GM21825 (cell line): Measurements from ENCODE around the gene TPRA1.

Source experiments
- ATAC-seq: cut with Tn5 transposase; IDR thresholded peaks from one replicate; pipeline ENCODE4 v1.9.1; 2021; ENCODE audit warnings: mild to moderate bottlenecking, moderate library complexity; ENCODE audit not compliant: unreplicated experiment

TPRA1 gene

DNA sequence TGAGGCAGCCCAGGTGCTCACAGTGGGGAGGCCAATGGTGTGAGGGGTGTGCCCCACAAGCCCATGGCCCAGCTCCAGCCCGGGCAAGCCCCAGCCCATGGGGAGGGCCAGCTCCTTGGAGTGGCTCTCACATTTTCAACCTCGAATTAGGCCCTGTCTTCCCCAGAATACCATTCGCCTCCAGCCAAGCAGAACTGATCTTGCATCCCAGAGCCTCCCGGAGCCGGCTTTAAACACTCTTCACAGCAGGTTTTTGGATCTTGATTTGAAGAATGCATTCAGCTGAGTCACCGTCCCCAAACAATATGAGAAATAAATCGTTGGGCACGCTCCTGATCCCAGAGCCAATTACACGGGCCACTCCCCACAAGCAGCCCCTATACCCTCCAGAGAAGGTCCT, 23.7 kb downstream of the TPRA1 start:
- no peak for ATAC-seq

DNA sequence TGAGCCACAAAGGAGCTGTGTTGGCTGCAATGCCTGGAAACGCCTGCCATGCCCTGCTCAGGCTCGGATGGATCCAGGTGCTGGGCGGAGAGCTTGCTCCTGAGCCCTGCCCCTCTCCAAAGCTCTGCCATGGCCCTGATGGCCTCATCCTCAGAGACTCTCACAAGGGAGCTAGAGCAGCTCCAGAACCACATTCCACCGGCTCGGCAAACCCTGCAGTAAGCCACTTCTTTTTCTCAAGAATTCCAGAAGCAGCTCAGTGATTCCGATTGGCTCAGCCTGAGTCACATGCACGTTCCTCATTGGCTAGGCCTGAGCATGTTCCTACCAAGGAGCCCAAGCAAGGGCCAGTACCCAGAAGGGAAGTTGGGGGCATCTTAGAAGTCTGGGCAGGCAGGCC, 24.8 kb downstream of the TPRA1 start:
- no peak for ATAC-seq

DNA sequence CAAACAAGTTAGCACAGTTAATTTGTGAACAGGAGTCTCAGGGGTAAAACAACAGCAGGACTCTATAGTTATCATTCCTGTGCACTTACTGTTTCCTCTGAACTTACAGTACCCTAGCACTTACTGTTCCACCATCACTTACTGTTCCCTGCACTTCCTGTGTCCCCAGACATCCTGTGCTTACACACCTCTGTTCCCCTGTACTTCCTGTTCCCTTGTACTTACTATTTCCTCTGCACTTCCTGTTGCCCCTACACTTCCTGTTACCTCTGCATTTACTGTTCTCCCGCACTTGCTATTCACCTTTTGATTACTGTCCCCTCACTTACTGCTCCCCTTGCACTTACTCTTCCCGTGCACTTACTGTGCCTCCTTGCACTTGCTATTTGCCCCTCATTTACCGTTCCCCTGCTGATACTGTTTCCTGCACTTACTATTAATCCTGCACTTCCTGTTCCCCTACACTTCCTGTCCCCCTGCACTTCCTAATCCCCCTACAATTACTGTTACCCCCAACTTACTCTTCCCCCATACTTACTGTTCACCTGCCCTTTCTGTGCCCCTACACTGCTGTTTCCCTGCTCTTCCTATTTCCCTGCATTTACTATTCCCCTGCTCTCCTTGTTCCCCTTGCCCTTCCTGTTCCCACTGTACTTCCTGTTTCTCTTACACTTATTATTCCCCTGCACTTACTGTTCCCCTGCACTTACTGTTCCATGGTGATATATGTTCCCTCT, 30.3 kb downstream of the TPRA1 start:
- no peak for ATAC-seq

DNA sequence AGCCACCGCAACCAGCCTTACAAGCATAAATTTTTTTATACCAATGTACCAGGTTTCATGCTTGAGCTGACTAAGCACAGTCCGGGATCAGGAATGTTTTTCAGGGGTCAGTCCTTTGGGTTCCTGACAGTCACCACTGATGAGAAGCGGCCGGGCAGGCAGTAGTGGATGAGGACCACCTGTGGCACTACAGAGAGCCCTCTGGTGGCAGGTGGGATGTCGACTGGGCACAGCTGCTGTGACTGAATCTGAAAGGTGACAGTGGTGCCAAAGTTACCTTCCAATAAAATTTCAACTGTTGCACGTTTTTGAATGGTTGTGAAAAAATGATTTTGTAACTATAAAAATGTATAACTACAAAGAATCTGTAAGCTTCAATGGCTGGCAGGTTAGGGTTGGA, 34.0 kb downstream of the TPRA1 start:
- no peak for ATAC-seq

DNA sequence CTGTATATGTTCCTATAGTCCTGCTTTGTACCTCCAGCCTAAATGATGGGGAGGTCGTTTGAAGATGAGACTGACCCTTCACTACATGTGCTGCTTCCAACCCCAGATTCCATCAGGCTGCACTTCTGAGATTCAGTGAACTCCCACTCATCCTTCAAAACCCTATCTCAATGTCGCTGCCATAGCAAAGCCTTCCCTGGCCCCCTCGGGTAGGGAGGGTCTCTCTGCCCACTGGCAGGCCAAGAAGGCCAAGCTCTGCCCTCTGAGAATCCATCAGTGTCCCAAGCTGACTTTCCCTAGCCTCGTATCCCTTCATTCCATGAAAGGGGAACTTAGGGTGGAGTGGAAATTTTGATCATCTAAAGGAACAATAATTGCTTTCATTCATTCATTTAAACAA, 35.4 kb downstream of the TPRA1 start:
- no peak for ATAC-seq

DNA sequence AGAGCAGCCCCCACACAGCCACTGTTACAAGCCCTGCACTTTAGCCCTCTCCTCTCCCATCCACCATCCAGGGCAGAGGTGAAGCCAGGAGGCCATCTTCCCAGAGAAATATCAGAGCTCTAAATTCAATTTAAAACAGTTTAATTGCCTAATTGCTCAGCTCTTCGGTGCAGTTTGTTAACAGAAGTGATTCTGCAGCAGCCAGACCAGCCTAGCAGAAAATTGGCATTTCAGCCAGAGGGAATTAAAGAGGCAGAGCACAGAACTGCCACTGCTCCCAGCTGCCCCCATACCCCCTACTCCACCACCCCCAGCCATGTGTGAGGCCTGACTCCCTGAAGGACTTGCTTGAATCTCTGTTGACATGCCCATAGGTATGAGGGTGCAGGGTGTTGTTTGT, 38.5 kb downstream of the TPRA1 start:
- no peak for ATAC-seq

DNA sequence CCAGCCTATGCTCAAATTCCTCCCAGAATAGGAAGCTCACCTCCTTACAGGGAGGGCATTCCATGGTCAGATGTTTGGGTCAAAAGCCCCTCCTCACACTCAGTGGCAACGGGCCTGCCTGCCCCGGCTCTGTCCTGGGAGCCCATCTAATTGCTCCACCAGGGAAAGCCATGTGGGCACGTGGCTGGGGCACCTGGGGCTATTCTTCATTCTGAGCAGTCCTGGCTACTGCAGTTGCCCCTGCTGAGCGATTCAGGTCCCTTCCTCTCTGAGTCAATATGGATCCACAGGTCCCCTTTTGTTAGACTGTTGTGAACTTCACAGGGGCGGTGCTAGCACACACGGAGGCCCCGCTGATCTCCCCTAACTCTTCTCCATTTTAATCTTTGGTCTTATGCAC, 39.4 kb downstream of the TPRA1 start:
- no peak for ATAC-seq

DNA sequence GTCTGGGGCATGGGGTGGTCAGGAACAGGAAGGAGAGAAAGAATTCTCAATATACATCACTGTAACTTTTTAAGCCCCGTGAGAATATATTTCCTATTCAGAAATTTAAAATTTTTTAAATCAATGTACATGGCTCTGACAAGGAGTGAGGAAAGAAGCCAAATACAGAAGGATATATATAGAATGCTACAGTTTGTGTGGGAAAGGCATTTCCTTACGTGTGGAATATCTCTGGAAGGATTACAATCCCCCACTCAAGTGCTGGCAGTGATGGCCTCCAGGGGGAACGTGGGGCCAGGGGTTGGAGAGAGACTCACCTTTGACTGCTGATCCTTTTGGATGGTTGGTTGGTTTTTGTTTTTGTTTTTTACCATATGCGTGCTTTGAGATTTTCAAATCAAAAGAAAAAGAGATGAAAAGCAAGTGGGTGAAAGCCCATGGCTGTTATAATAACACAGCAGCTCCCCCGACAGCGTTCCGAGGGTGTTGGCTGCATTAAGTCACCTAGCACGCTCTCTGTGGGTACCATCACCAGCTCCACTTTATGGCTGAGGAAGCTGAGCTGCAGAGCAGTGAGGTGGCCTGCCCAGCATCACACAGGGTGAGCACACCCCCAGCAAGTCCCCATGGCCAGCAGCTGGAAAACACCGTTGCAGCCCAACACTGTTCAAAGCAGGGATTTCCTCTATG, 39.9 kb downstream of the TPRA1 start:
- ATAC-seq, result no peak

DNA sequence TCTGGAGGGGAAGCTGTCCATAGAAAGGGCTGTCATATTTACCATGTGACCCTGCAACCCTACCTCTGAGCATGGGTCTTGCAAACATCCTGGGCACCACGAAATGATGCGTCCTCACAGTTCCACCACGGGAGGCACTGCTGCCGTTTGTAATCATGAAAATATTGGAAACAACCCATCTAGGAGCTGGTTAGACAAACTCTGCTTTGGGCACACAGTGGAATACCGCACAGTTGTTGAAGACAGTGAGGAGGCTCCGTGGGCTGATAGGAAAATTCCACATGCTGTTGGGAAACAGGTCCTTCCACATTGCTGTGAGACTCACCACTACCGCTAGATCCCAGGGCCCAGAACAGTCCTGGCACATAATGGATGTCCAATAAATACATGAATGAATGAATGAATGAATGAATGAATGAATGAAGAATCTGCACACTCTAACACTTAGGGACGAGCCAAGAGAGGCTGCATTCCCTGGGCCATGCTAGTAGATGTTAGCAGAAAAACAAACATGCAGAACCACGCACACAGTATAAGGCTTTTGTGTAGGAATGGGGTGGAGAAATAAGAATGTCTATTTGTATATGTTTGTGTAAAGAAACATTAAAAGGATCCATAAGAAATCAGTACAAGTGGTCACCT, 40.6 kb downstream of the TPRA1 start:
- no peak for ATAC-seq

DNA sequence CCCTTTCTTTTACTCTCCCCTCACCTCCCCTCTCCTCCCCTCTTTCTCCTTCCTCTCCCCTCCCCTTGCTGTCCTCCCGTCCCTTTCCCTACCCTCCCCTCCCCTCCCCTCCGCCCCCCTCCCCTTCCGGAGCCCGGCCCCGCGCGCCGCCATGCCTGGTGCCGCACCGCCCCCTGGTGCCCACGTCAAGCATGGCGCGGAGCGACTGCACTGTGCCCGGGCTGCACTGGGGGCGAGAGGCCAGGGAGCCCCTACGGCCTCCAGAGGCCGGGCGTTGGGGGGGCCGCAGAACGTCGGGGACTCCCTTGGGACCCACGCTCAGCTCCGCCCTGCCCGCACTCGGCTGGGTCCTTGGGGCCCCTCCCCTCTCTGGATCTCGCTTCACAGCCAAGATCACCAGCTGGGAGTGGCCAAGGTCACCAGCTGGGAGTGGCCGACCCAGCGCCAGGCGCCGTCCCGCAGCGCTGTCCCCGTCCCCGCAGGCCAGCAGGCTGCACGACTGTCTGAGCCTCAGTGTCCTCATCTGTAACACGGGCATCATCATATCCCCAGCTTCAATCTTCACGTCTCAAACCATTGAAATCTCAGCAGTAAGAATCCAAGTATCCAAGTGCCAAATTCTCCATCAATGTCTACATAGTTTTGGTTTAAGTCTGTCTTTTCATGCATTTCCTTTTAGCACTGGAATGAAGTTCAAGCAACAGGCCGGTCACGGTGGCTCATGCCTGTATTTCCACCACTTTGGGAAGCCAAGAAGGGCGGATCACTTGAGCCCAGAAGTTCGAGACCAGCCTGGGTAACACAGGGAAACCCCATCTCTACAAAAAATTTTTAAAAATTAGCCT, 42.5 kb downstream of the TPRA1 start:
- peak; percentile 70 for ATAC-seq

DNA sequence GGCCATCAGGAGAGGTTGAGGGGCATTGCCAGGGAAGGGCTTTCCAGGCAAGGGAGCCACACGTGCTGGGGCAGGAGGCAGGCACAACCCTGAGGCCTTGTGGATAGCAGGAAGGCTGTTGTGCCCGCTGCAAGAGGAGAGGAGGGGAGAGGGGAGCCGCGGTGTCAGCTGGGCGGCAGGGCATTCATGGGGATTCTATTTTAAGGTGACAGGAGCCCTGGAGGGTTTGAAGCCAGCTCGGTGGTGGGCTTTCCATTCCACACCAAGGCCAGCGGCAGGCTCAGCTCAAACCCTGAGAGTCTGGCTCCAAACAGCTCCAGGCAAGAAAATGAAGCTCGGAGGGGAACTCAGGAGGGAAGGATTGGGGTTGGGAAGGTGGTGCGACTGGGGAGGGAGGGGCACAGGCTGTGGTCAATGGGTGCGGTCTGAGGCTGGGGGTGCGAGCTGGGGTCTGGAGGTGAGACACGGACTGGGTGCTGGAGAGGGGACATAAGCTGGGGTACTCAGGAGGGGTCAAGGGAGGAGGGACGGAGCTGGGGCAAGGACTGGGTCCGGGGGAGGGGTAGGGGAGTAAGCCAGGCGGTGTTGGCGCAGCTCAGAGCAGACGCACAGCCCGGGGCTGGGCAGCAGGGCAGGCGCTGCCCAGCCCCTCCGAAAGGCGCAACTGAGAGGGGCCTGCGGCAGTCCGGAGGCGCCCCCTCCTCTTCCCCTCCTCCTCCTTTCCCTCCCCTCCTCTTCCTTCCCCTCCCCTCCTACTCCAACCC, 43.4 kb downstream of the TPRA1 start:
- ATAC-seq, result no peak

DNA sequence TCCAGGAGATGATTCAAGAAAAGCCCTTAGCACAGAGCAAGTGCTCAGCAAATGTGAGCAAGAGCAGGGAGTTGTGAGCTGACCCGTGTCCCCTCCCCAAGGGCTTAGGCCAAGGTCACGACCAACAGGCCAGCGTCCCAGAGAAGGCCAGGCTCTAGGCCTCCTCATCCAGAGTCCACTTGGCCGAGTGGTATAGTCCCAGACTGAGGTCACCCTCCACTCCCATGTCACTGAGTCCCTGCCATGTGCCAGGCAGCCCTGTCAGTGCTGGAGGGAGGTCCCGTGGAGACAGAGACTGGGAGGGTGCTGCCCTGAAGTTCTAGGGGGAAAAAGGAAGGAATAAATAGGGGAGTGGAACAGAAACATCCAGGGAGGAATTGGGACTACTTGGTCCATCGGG, 44.0 kb downstream of the TPRA1 start:
- ATAC-seq, result no peak

DNA sequence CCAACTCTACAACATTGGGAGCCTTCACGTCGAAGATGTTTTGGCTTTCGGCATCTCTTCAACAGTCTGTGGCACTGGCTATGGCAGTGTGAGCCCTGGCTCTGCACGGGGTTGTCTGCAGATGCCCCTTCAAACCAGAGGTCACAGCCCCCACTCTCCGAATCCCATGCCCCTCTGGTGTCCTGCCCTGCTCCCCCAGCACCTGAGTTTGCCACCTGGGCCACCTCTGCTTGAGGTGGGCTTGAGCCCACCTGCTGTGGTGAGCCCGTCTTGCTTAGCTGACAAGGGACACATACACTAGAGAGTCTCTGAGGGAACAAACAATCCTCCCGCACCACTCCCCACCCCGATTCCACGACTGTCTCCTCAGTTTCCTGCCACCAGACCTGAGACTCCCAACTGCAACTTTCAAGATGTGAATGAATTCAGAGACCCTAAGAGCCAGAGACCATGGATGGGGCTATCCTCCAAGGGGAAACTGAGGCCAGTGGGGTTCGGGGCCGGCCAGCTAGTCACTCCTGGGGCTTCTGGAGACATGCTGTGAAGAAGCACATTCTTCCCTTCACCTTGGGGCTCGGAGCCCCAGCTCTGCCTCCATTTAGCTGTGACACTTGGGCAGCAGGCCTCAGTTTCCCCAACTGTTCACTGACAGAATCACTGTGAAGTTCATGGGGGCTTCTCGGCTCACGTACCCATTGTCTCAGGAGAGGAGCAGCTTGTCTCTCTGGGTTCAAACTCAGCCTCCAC, 44.6 kb downstream of the TPRA1 start:
- ATAC-seq, result no peak

DNA sequence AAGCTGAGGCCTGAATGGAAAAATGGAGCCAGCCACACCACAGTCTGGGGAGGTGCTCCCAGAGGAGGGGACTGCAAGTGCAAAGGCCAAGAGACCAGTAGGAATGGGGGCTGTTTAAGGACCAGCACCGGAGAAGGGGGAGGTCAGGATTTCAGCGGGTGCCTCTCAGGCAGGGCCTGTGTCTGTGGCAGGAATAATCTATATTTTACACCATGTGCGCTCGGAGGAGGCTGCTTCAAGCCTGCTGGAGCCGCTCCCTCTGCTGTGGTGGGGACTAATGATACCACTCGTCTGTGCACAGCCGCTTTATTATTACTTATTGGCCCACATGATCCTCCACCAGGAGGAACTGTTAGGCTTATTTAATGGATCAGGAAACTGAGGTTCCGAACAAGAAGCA, 45.3 kb downstream of the TPRA1 start:
- ATAC-seq, result no peak

DNA sequence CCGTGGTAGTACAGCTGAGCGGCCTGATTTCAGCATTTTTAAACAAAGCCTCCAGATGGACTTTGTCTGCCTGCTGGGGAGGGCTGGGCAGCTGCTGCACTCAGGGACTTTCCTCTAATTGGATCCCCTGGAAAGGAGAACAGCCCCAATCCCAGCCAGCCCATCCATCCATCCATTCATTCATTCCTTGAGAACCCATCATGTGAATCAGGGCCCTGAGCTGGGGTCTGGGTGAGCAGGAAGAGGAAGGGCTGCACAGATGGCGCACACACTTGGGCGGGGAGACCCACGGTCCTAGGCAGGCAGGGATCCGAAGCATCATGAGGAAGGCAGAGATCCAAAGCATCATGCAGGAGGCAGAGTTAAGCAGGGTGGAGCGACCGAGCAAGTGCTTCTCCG, 45.7 kb downstream of the TPRA1 start:
- ATAC-seq, result no peak

DNA sequence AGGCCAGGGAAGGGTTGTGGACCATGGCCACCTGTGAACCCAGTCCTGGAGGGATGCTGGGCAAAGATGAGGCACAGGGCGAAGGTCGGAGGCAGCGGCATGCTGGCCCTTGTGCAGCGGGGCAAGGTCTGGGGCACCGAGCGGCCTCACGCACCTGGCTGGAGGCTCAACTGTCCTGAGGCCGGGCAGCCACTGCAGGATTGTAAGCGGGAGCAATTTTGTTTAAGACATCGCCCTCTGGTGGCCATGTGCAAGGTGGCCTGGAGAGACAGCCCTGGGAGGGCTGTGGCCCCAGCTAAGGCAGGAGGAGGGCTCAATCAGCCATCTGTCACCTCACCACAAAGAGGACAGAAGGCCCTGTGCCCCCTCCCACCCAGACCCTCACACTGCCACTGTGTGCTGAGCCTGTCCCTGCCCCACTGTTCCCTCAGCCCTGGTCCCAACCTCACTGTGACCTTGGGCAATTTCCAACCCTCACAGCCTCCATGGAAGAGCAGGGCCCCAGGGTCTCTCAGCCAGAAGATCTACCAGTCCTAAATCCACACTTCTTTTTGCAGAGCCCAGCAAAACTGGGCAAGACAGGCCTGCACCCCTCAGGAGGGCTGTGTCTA, 46.2 kb downstream of the TPRA1 start:
- ATAC-seq, result peak; percentile 48

DNA sequence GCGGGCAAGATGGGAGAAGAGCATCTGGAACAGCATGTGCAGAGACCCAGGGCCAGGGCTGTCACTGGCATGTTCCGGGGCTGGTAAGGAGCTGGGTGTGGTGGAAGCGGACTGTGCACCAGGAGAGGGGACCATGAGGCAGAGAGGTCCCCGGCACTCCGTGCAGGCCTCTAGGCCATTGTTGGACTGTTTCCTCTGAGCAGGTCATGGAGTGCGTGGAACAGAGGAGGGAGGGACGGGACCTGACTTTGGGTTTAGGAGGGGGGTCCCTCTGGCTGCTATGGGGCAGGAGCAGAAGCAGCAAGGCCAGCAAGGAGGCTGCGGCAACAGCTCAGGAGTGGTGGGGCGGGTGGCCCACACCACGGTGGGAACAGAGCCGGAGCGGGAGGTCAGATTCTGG, 47.1 kb downstream of the TPRA1 start:
- ATAC-seq, result no peak

DNA sequence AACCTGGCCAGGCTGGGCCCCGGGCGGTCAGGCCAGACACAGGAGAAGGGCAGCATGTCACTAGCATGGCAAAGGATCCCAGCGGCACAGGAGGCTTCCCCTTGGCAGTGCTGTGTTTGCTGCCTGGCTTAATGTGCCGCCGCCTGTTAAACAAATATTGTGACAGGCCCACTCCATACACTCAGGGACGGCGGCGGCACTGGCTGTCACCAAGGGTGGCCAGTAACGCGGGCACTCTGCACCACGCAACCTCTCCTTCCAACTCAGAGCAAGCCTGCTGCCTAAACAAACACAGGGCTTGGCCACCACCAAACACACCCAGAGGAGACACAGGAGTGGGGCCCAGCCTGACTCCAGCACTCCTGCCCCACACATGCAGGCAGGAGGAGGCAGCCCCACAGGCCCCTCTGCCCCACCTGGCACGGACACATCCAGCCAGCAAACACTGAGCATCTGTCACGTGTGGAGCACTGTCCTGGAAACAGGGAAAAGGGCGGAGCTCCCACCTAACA, 48.0 kb downstream of the TPRA1 start:
- ATAC-seq, result no peak

DNA sequence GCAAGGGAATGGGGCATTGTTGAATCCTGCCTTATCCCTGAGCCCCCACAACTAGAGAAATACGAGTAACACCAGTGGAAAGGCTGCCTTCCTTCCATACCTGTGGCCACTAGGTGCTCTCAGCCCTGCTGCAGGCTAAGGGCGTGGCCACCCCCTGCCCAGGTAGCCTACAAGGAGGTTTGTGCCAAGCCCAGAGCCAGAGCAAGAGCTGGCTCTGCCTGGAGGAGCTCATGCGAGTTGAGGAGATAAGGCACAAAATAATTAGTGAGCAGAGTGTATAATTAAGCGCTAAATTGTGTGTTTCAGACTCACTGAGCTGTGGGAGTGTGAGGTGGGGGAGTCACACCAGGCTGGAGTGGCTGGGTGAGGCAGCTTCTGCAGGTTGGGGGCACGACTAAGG, 49.2 kb downstream of the TPRA1 start:
- ATAC-seq, result no peak
